Parathyroid adenoma (tissue), 2 donors: ENCODE measurements around the gene BSND.

Source experiments
- H2AFZ ChIP-seq: fragments of 300-600 bp; sonication (generic); one replicate; pipeline ENCODE4 v1.7.0; 2017; ENCODE audit warnings: antibody characterized with exemption, mild to moderate bottlenecking
- H3K27ac ChIP-seq: fragments of 300-600 bp; sonication (generic); one replicate; pipeline ENCODE4 v1.7.0; 2017
- H3K27me3 ChIP-seq: fragments of 300-600 bp; sonication (generic); one replicate; pipeline ENCODE4 v1.7.0; 2017; ENCODE audit warnings: low read length; ENCODE audit not compliant: control insufficient read depth, insufficient read depth
- H3K36me3 ChIP-seq: fragments of 300-600 bp; sonication (generic); one replicate; pipeline ENCODE4 v1.7.0; 2017; ENCODE audit warnings: low read length; ENCODE audit not compliant: control insufficient read depth, insufficient read depth
- H3K4me1 ChIP-seq: fragments of 300-600 bp; sonication (generic); one replicate; pipeline ENCODE4 v1.7.0; 2017; ENCODE audit warnings: control low read depth
- H3K4me2 ChIP-seq: fragments of 300-600 bp; sonication (generic); one replicate; pipeline ENCODE4 v1.7.0; 2017; ENCODE audit warnings: low read length
- H3K4me3 ChIP-seq: fragments of 300-600 bp; sonication (generic); one replicate; pipeline ENCODE4 v1.7.0; 2017; ENCODE audit warnings: low read depth, low read length
- H3K79me2 ChIP-seq: fragments of 300-600 bp; sonication (generic); one replicate; pipeline ENCODE4 v1.7.0; 2017; ENCODE audit warnings: control low read depth
- H3K9ac ChIP-seq: fragments of 300-600 bp; sonication (generic); one replicate; pipeline ENCODE4 v1.7.0; 2017; ENCODE audit warnings: mild to moderate bottlenecking
- H3K9me3 ChIP-seq: fragments of 300-600 bp; sonication (generic); one replicate; pipeline ENCODE4 v1.7.0; 2017; ENCODE audit warnings: low read length; ENCODE audit not compliant: control insufficient read depth
- CTCF ChIP-seq: fragments of 300-600 bp; sonication (generic); IDR thresholded peaks from one replicate; pipeline ENCODE4 v1.7.0; 2017; ENCODE audit warnings: antibody characterized with exemption, mild to moderate bottlenecking
- donor health status: primary hyperparathyroidism.

The BSND gene

GRCh38 chr1:55046871-55047270, 48.1 kb downstream of the BSND start:
- no peaks in the 10 kb centered on the region for H3K27me3 ChIP-seq
- TF ChIP-seq CTCF: no peak
- H3K9me3 ChIP-seq: no peaks in the 10 kb centered on the region
- no peaks in the 10 kb centered on the region for H3K79me2 ChIP-seq
- H2AFZ ChIP-seq: no peak overlapping the region
- no peak overlapping the region for H3K9ac ChIP-seq
- no peak overlapping the region for H3K4me2 ChIP-seq
- H3K36me3 ChIP-seq: no peaks in the 10 kb centered on the region
- no peaks in the 10 kb centered on the region for H3K4me1 ChIP-seq
- no peak overlapping the region for H3K27ac ChIP-seq
- no peak overlapping the region for H3K4me3 ChIP-seq

GRCh38 chr1:55047611-55048010, 48.9 kb downstream of the BSND start:
- Histone ChIP-seq H2AFZ (no peak overlapping the region), H3K4me2 (no peak overlapping the region), H3K79me2 (no peaks in the 10 kb centered on the region), H3K9ac (no peak overlapping the region), H3K4me3 (no peak overlapping the region), H3K4me1 (no peaks in the 10 kb centered on the region), H3K36me3 (no peaks in the 10 kb centered on the region), H3K27me3 (no peaks in the 10 kb centered on the region), H3K27ac (no peak overlapping the region), H3K9me3 (no peaks in the 10 kb centered on the region)
- TF ChIP-seq CTCF: no peak

GRCh38 chr1:55048453-55049270, 49.9 kb downstream of the BSND start:
- Histone ChIP-seq H2AFZ (no peak overlapping the region), H3K9ac (no peak overlapping the region), H3K9me3 (no peaks in the 10 kb centered on the region), H3K36me3 (no peaks in the 10 kb centered on the region), H3K27me3 (no peaks in the 10 kb centered on the region), H3K27ac (no peak overlapping the region), H3K4me2 (no peak overlapping the region), H3K79me2 (no peaks in the 10 kb centered on the region), H3K4me3 (no peak overlapping the region), H3K4me1 (no peaks in the 10 kb centered on the region)
- no peak for TF ChIP-seq CTCF

GRCh38 chr1:55049271-55049913, 50.7 kb downstream of the BSND start:
- Histone ChIP-seq H3K9ac (no peak overlapping the region), H2AFZ (no peak overlapping the region), H3K27ac (no peak overlapping the region), H3K79me2 (no peaks in the 10 kb centered on the region), H3K9me3 (no peaks in the 10 kb centered on the region), H3K27me3 (no peaks in the 10 kb centered on the region), H3K4me3 (no peak overlapping the region), H3K4me2 (no peak overlapping the region), H3K36me3 (no peaks in the 10 kb centered on the region), H3K4me1 (no peaks in the 10 kb centered on the region)
- no peak for TF ChIP-seq CTCF
